ENCODE measurements around the gene CCDC126. TPM values are rescaled to one million over a fixed set of nuclear protein-coding genes. Genes with fewer than 3 reads are reported as not detected.

Gene CCDC126
- total and polyA plus RNA-seq, 4 donors = 6.6 to 14.7 (median 9.7) TPM

DNA sequence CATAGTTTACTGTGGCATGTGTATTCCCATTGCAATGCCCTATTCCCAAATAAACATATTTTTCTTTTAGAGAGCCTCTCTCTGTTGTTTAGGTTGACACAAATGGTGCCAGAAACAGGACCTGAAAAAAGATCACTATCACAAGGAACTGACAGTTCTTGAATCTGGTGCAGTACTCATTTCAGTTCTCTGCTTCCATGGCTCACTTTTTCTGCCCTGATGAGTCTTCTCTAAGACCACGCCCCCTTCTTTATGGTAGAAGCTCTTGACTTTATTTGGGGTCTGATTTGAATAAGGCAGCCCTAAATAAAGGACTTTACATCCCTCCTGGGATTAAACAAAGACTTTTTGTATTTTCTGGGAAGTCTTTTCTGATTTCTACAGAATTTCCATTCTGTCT lies 3.5 kb upstream of the CCDC126 start:
- Histone ChIP-seq H3K27me3 (ENCODE audit: control insufficient read depth in 1 of 2, insufficient read depth in 2 of 2, low read length in 1 of 2) (no peaks in the 10 kb centered on the region), H3K4me3 (ENCODE audit: low read length in 2 of 2) (no peak overlapping the region), H3K27ac (ENCODE audit: low read depth in 1 of 2, low read length in 2 of 2) (no peak overlapping the region), H3K4me1 (ENCODE audit: control insufficient read depth in 1 of 2, insufficient read depth in 2 of 2, low read length in 2 of 2) (peaks cover 0 to 4% of the 10 kb centered on the region in 2 donors), H3K36me3 (ENCODE audit: control insufficient read depth in 1 of 2, insufficient read depth in 2 of 2, low read length in 1 of 2) (no peaks in the 10 kb centered on the region), H3K9me3 (ENCODE audit: control insufficient read depth, low read length) (no peaks in the 10 kb centered on the region)
- intact Hi-C loops (cut with DNase I) = no loop called here
- WGBS, 2 donors = 71 to 76% methylated on average over 1 of the region's 1 CpG
- DNase-seq (no peak), ATAC-seq (ENCODE audit: low FRiP score) (no peak)

- DNase-seq = no peak
- Histone ChIP-seq H3K27ac (ENCODE audit: low read depth in 1 of 2, low read length in 2 of 2) (no peak overlapping the region), H3K9me3 (ENCODE audit: control insufficient read depth, low read length) (no peaks in the 10 kb centered on the region), H3K27me3 (ENCODE audit: control insufficient read depth in 1 of 2, insufficient read depth in 2 of 2, low read length in 1 of 2) (no peaks in the 10 kb centered on the region), H3K4me3 (ENCODE audit: low read length in 2 of 2) (no peak overlapping the region), H3K4me1 (ENCODE audit: control insufficient read depth in 1 of 2, insufficient read depth in 2 of 2, low read length in 2 of 2) (peaks cover 0 to 5% of the 10 kb centered on the region in 2 donors), H3K36me3 (ENCODE audit: control insufficient read depth in 1 of 2, insufficient read depth in 2 of 2, low read length in 1 of 2) (no peaks in the 10 kb centered on the region)
- intact Hi-C loops (cut with DNase I) = loop anchor here (5.0 kb wide), 1 partner anchor 87 kb away; the partner anchor contains the start of gene FAM221A (in 2 of the 2)
- no peak for ATAC-seq (ENCODE audit: low FRiP score)
These were observed 2.1 kb upstream of the CCDC126 start for GRCh38 chr7:23594879-23595604.

DNA sequence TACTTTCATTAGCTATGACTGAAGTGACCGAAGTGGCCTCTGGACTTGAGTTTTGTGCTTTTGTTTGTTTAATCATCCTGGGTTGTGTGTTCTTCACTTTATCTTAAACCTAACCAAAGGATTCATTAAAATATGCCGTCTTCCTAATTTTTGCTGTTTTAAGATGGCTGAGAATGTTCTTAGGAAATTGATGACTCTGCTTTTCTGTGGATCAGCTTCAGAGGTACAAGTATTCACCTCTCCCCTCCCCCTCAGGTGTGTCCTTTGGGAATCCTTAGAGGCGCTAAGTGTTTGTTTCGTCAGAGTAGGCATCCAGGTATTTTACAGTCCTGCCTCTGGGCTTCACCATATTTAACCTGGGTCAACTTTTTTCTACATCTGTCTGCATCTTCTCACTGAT lies 1.1 kb downstream of the CCDC126 start:
- no peaks in the 10 kb centered on the region for H3K36me3 ChIP-seq (ENCODE audit: control insufficient read depth in 1 of 2, insufficient read depth in 2 of 2, low read length in 1 of 2)
- H3K27ac ChIP-seq (ENCODE audit: low read depth in 1 of 2, low read length in 2 of 2) = peak overlapping the region in 1 of 2 donors; percentile 94
- H3K27me3 ChIP-seq (ENCODE audit: control insufficient read depth in 1 of 2, insufficient read depth in 2 of 2, low read length in 1 of 2) = no peaks in the 10 kb centered on the region
- intact Hi-C loops (cut with DNase I) = loop anchor here (5.0 kb wide), 1 partner anchor 84 kb away; the partner anchor contains the start of gene FAM221A (in 2 of the 2)
- peaks cover 0 to 8% of the 10 kb centered on the region in 2 donors for H3K4me1 ChIP-seq (ENCODE audit: control insufficient read depth in 1 of 2, insufficient read depth in 2 of 2, low read length in 2 of 2)
- no peaks in the 10 kb centered on the region for H3K9me3 ChIP-seq (ENCODE audit: control insufficient read depth, low read length)
- H3K4me3 ChIP-seq (ENCODE audit: low read length in 2 of 2) = peak overlapping the region; percentile 93 to 96
- WGBS, 2 donors = 61 to 63% methylated on average over 4 of the region's 4 CpGs
- no peak for ATAC-seq (ENCODE audit: low FRiP score)
- DNase-seq = no peak

DNA sequence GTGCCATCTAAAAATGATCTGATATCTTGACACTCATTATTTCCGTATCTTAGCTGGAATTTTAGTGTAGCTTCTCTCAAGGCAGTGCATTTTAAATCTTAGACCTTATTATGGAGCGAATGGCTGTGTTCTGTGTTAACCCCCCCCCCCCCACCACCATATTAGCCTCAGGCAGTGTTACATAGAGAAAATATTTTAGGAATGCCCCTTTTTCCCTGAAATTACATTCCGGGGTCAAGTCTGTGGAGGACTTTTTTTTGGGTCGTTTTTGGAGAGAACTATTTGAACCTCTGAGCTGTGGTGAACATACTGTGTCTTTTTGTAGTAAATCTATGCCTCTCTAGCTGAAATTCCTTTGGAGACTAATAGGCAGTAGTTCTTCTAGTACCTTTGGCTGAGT lies 3.1 kb downstream of the CCDC126 start:
- Histone ChIP-seq H3K27ac (ENCODE audit: low read depth in 1 of 2, low read length in 2 of 2) (no peak overlapping the region), H3K36me3 (ENCODE audit: control insufficient read depth in 1 of 2, insufficient read depth in 2 of 2, low read length in 1 of 2) (no peaks in the 10 kb centered on the region), H3K4me1 (ENCODE audit: control insufficient read depth in 1 of 2, insufficient read depth in 2 of 2, low read length in 2 of 2) (peaks cover 0 to 8% of the 10 kb centered on the region in 2 donors), H3K9me3 (ENCODE audit: control insufficient read depth, low read length) (no peaks in the 10 kb centered on the region), H3K27me3 (ENCODE audit: control insufficient read depth in 1 of 2, insufficient read depth in 2 of 2, low read length in 1 of 2) (no peaks in the 10 kb centered on the region), H3K4me3 (ENCODE audit: low read length in 2 of 2) (no peak overlapping the region)
- intact Hi-C loops (cut with DNase I) = no loop called here
- DNase-seq (no peak), ATAC-seq (ENCODE audit: low FRiP score) (no peak)
- WGBS, 2 donors = 50 to 52% methylated on average over 4 of the region's 4 CpGs

DNA sequence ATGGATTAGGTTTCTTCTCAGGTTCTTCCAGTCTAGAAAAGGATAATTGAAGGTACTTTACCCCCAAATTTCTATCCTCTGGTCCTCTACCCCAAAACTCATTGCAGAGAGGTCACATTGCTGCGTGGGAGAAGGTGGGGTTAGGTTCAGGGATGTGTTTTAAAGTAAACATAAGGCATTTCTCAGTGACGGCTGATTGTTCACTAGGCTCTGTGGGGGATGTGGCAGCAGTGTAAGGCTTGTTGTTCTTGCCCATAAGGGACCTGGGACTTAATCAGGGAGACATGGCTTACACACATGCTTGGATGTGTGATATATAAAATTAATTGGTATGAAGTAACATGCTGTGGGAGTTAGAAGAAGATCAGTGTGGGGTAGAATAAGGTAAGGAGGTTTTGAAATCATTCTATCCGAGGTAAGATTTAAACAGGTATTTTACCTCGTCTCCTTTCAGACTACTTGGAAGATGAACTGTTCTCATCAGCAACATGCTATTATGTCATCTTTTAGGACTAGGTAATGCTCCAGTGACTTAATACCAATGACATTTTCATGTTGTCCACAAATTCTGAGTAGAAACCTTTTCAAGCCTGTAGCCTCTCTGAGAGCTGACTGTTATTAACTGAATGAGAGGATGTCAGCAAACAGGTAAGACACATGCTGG lies 6.6 kb downstream of the CCDC126 start:
- no peak overlapping the region for H3K27ac ChIP-seq (ENCODE audit: low read depth in 1 of 2, low read length in 2 of 2)
- WGBS, 2 donors = 82 to 85% methylated on average over 4 of the region's 4 CpGs
- peaks cover 0 to 3% of the 10 kb centered on the region in 2 donors for H3K4me1 ChIP-seq (ENCODE audit: control insufficient read depth in 1 of 2, insufficient read depth in 2 of 2, low read length in 2 of 2)
- intact Hi-C loops (cut with DNase I) = no loop called here
- H3K36me3 ChIP-seq (ENCODE audit: control insufficient read depth in 1 of 2, insufficient read depth in 2 of 2, low read length in 1 of 2) = no peaks in the 10 kb centered on the region
- no peak overlapping the region for H3K4me3 ChIP-seq (ENCODE audit: low read length in 2 of 2)
- DNase-seq (no peak), ATAC-seq (ENCODE audit: low FRiP score) (no peak)
- no peaks in the 10 kb centered on the region for H3K9me3 ChIP-seq (ENCODE audit: control insufficient read depth, low read length)
- no peaks in the 10 kb centered on the region for H3K27me3 ChIP-seq (ENCODE audit: control insufficient read depth in 1 of 2, insufficient read depth in 2 of 2, low read length in 1 of 2)

DNA sequence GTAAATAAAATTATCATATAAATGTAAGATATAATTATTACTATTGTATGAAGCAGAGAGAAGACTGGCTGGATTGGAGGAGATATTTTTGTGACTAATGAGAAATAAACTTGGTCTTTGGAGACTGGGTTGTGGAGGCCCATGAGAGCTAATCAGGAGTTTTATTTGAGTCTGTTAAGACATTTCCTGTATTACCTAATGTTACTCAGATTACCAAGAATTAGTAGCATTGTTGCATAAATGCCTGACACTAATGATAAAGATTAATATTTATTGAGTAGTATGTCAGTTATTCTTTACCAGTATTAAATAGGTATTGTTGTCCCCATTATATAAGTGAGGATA lies 7.1 kb downstream of the CCDC126 start:
- intact Hi-C loops (cut with DNase I) = no loop called here
- no peak overlapping the region for H3K4me3 ChIP-seq (ENCODE audit: low read length in 2 of 2)
- no peaks in the 10 kb centered on the region for H3K27me3 ChIP-seq (ENCODE audit: control insufficient read depth in 1 of 2, insufficient read depth in 2 of 2, low read length in 1 of 2)
- no peak overlapping the region for H3K27ac ChIP-seq (ENCODE audit: low read depth in 1 of 2, low read length in 2 of 2)
- no peak for ATAC-seq (ENCODE audit: low FRiP score)
- no peaks in the 10 kb centered on the region for H3K36me3 ChIP-seq (ENCODE audit: control insufficient read depth in 1 of 2, insufficient read depth in 2 of 2, low read length in 1 of 2)
- peaks cover 0 to 3% of the 10 kb centered on the region in 2 donors for H3K4me1 ChIP-seq (ENCODE audit: control insufficient read depth in 1 of 2, insufficient read depth in 2 of 2, low read length in 2 of 2)
- H3K9me3 ChIP-seq (ENCODE audit: control insufficient read depth, low read length) = no peaks in the 10 kb centered on the region
- no peak for DNase-seq

- H3K4me1 ChIP-seq (ENCODE audit: control insufficient read depth in 1 of 2, insufficient read depth in 2 of 2, low read length in 2 of 2) = no peaks in the 10 kb centered on the region
- intact Hi-C loops (cut with DNase I) = no loop called here
- H3K4me3 ChIP-seq (ENCODE audit: low read length in 2 of 2) = no peak overlapping the region
- H3K27me3 ChIP-seq (ENCODE audit: control insufficient read depth in 1 of 2, insufficient read depth in 2 of 2, low read length in 1 of 2) = no peaks in the 10 kb centered on the region
- ATAC-seq (ENCODE audit: low FRiP score) = no peak
- no peaks in the 10 kb centered on the region for H3K36me3 ChIP-seq (ENCODE audit: control insufficient read depth in 1 of 2, insufficient read depth in 2 of 2, low read length in 1 of 2)
- no peak for DNase-seq
- no peak overlapping the region for H3K27ac ChIP-seq (ENCODE audit: low read depth in 1 of 2, low read length in 2 of 2)
- no peaks in the 10 kb centered on the region for H3K9me3 ChIP-seq (ENCODE audit: control insufficient read depth, low read length)
These were observed 9.9 kb downstream of the CCDC126 start for GRCh38 chr7:23607130-23607529.

DNA sequence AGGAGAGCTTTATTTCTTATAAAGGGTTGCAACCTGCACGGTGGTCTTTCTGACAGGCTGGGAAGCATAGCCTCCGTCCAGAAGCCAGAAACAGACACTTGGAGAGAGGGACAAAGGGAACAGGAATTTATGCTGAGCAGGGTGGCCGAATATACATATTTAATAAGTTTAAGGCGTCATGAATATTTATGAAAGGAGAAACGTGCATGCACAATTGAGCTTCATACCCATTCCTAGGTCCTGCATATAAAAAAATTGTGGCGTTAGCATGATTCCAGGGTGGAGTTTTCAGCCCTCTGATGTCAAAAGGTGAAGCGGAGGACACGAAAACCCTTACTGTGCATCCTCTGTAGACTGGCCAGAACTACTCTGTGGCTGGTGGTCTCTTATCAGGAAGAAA lies 10.7 kb downstream of the CCDC126 start:
- H3K9me3 ChIP-seq (ENCODE audit: control insufficient read depth, low read length) = no peaks in the 10 kb centered on the region
- intact Hi-C loops (cut with DNase I) = no loop called here
- no peaks in the 10 kb centered on the region for H3K4me1 ChIP-seq (ENCODE audit: control insufficient read depth in 1 of 2, insufficient read depth in 2 of 2, low read length in 2 of 2)
- H3K27me3 ChIP-seq (ENCODE audit: control insufficient read depth in 1 of 2, insufficient read depth in 2 of 2, low read length in 1 of 2) = no peaks in the 10 kb centered on the region
- H3K4me3 ChIP-seq (ENCODE audit: low read length in 2 of 2) = no peak overlapping the region
- DNase-seq = no peak
- H3K36me3 ChIP-seq (ENCODE audit: control insufficient read depth in 1 of 2, insufficient read depth in 2 of 2, low read length in 1 of 2) = no peaks in the 10 kb centered on the region
- WGBS, 2 donors = 93% methylated on average over 8 of the region's 8 CpGs
- H3K27ac ChIP-seq (ENCODE audit: low read depth in 1 of 2, low read length in 2 of 2) = no peak overlapping the region
- ATAC-seq (ENCODE audit: low FRiP score) = no peak

- H3K4me3 ChIP-seq (ENCODE audit: low read length in 2 of 2) = no peak overlapping the region
- no peaks in the 10 kb centered on the region for H3K9me3 ChIP-seq (ENCODE audit: control insufficient read depth, low read length)
- peaks cover 0 to 9% of the 10 kb centered on the region in 2 donors for H3K4me1 ChIP-seq (ENCODE audit: control insufficient read depth in 1 of 2, insufficient read depth in 2 of 2, low read length in 2 of 2)
- ATAC-seq (ENCODE audit: low FRiP score) (no peak), DNase-seq (no peak)
- H3K27me3 ChIP-seq (ENCODE audit: control insufficient read depth in 1 of 2, insufficient read depth in 2 of 2, low read length in 1 of 2) = no peaks in the 10 kb centered on the region
- peaks cover 0 to 4% of the 10 kb centered on the region in 2 donors for H3K36me3 ChIP-seq (ENCODE audit: control insufficient read depth in 1 of 2, insufficient read depth in 2 of 2, low read length in 1 of 2)
- no peak overlapping the region for H3K27ac ChIP-seq (ENCODE audit: low read depth in 1 of 2, low read length in 2 of 2)
- intact Hi-C loops (cut with DNase I) = no loop called here
These were observed 18.1 kb downstream of the CCDC126 start for GRCh38 chr7:23615331-23615730.
